WTC11 (cell line): ENCODE results near the gene ATP13A5.

Experiments used
- CTCF ChIP-seq: fragments of 200-600 bp; IDR thresholded peaks from 2 replicates; pipeline ENCODE4 v1.8.0; 2022; ENCODE audit warnings: antibody characterized with exemption
- E2F4 ChIP-seq: sonication (generic); formaldehyde crosslinking; IDR thresholded peaks from 2 replicates; pipeline ENCODE4 v1.8.1; 2022; ENCODE audit warnings: low read depth, mild to moderate bottlenecking, moderate library complexity, missing genetic modification reagents, borderline replicate concordance
- ESRRA ChIP-seq: sonication (generic); formaldehyde crosslinking; IDR thresholded peaks from 2 replicates; pipeline ENCODE4 v1.8.1; 2022; ENCODE audit warnings: mild to moderate bottlenecking, missing genetic modification reagents, borderline replicate concordance
- FOXJ3 ChIP-seq: sonication (generic); formaldehyde crosslinking; IDR thresholded peaks from 2 replicates; pipeline ENCODE4 v1.9.0; 2021; ENCODE audit warnings: missing genetic modification reagents, mild to moderate bottlenecking, borderline replicate concordance
- KAT7 ChIP-seq: sonication (generic); formaldehyde crosslinking; IDR thresholded peaks from 2 replicates; pipeline ENCODE4 v1.8.1; 2023; ENCODE audit warnings: missing genetic modification reagents, mild to moderate bottlenecking, borderline replicate concordance
- NR2C2 ChIP-seq: sonication (generic); formaldehyde crosslinking; IDR thresholded peaks from 2 replicates; pipeline ENCODE4 v1.8.0; 2022; ENCODE audit warnings: mild to moderate bottlenecking, missing genetic modification reagents
- TP53 ChIP-seq: sonication (generic); formaldehyde crosslinking; IDR thresholded peaks from 2 replicates; pipeline ENCODE4 v1.8.1; 2023; ENCODE audit warnings: mild to moderate bottlenecking, missing genetic modification reagents
- USF2 ChIP-seq: sonication (generic); formaldehyde crosslinking; IDR thresholded peaks from 2 replicates; pipeline ENCODE4 v1.8.1; 2023; ENCODE audit warnings: mild to moderate bottlenecking, missing genetic modification reagents, moderate library complexity
- ZMAT4 ChIP-seq: fragments of 250-450 bp; sonication (Bioruptor Pico); IDR thresholded peaks from 2 replicates; pipeline ENCODE4 v1.9.0; 2021; ENCODE audit warnings: mild to moderate bottlenecking
- TF ChIP-seq, protein P1 (sequence below): fragments of 250-450 bp; sonication (Bioruptor Pico); IDR thresholded peaks from 2 replicates; pipeline ENCODE4 v2.1.2; 2022; ENCODE audit warnings: mild to moderate bottlenecking, moderate library complexity
- TF ChIP-seq, protein P2 (sequence below): sonication (generic); formaldehyde crosslinking; IDR thresholded peaks from 2 replicates; pipeline ENCODE4 v1.8.0; 2022; ENCODE audit warnings: mild to moderate bottlenecking, missing genetic modification reagents
- TF ChIP-seq, protein P3 (sequence below): sonication (generic); formaldehyde crosslinking; IDR thresholded peaks from 2 replicates; pipeline ENCODE4 v1.8.0; 2022; ENCODE audit warnings: mild to moderate bottlenecking, missing genetic modification reagents
- TF ChIP-seq, protein P4 (sequence below): sonication (generic); formaldehyde crosslinking; IDR thresholded peaks from 2 replicates; pipeline ENCODE4 v1.8.1; 2022; ENCODE audit warnings: mild to moderate bottlenecking, missing genetic modification reagents, moderate library complexity, borderline replicate concordance

DNA sequence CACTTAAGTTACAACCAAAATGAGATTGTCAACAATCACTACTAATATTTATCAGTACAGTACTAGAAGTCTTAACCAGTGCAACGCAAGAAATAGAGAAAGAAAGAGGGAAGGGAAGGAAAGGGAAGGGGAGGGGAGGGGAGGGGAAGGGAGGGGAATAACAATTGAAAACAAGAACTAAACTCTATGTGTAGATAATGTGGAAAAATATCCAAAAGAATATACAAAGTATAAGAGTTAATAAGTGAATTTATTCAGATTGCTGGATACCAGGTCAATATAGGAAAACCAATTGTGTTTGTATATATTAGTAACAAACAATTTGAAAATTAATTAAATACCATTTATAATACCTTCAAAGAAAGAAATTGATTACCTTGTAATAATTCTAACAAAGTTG lies 10.7 kb downstream of the ATP13A5 start:
- TF ChIP-seq ESRRA (CRISPR knock-in tag) (no peak), NR2C2 (no peak), CTCF (no peak), TP53 (CRISPR knock-in tag) (no peak), KAT7 (CRISPR knock-in tag) (no peak), E2F4 (CRISPR knock-in tag) (no peak), FOXJ3 (no peak), USF2 (CRISPR knock-in tag) (no peak), ZMAT4 (CRISPR knock-in tag) (no peak)
- TF ChIP-seq, protein P1, sequence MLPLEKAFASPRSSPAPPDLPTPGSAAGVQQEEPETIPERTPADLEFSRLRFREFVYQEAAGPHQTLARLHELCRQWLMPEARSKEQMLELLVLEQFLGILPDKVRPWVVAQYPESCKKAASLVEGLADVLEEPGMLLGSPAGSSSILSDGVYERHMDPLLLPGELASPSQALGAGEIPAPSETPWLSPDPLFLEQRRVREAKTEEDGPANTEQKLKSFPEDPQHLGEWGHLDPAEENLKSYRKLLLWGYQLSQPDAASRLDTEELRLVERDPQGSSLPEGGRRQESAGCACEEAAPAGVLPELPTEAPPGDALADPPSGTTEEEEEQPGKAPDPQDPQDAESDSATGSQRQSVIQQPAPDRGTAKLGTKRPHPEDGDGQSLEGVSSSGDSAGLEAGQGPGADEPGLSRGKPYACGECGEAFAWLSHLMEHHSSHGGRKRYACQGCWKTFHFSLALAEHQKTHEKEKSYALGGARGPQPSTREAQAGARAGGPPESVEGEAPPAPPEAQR (CRISPR knock-in tag), result no peak
- TF ChIP-seq, protein P2, sequence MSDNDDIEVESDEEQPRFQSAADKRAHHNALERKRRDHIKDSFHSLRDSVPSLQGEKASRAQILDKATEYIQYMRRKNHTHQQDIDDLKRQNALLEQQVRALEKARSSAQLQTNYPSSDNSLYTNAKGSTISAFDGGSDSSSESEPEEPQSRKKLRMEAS, result no peak
- TF ChIP-seq, protein P3, sequence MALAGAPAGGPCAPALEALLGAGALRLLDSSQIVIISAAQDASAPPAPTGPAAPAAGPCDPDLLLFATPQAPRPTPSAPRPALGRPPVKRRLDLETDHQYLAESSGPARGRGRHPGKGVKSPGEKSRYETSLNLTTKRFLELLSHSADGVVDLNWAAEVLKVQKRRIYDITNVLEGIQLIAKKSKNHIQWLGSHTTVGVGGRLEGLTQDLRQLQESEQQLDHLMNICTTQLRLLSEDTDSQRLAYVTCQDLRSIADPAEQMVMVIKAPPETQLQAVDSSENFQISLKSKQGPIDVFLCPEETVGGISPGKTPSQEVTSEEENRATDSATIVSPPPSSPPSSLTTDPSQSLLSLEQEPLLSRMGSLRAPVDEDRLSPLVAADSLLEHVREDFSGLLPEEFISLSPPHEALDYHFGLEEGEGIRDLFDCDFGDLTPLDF, result no peak
- TF ChIP-seq, protein P4, sequence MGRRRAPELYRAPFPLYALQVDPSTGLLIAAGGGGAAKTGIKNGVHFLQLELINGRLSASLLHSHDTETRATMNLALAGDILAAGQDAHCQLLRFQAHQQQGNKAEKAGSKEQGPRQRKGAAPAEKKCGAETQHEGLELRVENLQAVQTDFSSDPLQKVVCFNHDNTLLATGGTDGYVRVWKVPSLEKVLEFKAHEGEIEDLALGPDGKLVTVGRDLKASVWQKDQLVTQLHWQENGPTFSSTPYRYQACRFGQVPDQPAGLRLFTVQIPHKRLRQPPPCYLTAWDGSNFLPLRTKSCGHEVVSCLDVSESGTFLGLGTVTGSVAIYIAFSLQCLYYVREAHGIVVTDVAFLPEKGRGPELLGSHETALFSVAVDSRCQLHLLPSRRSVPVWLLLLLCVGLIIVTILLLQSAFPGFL, result no peak
